GM12874 (cell line): ENCODE measurements around the gene SLC24A3.

Experiments
- CTCF ChIP-seq: IDR thresholded peaks from 2 replicates; pipeline ENCODE4 v1.5.1; 2011; ENCODE audit warnings: low read depth, mild to moderate bottlenecking, control low read depth, low read length, moderate library complexity; ENCODE audit not compliant: insufficient read depth

Gene SLC24A3

GRCh38 chr20:19205981-19206396 is 6.5 kb upstream of the SLC24A3 start:
- peak; percentile 89 for TF ChIP-seq CTCF

- no peak for TF ChIP-seq CTCF
Observed at GRCh38 chr20:19207541-19207940, 4.9 kb upstream of the SLC24A3 start.

GRCh38 chr20:19210391-19211155 is 1.9 kb upstream of the SLC24A3 start:
- TF ChIP-seq CTCF, result no peak

GRCh38 chr20:19211252-19211651 is 1.2 kb upstream of the SLC24A3 start:
- no peak for TF ChIP-seq CTCF

- no peak for TF ChIP-seq CTCF
Observed at GRCh38 chr20:19211661-19212468, 577 bp upstream of the SLC24A3 start.

GRCh38 chr20:19212821-19213502 is 520 bp downstream of the SLC24A3 start:
- peak; percentile 10; the same call in 1 of the 2 replicates for TF ChIP-seq CTCF

- TF ChIP-seq CTCF, result no peak
Observed at GRCh38 chr20:19213946-19214490, 1.6 kb downstream of the SLC24A3 start.
